Measurements from ENCODE around the gene LYSMD1.

LYSMD1 gene

GRCh38 chr1:151130987-151131586 lies 34.6 kb downstream of the LYSMD1 start:
- Histone ChIP-seq H3K36me3 (replicated peaks in 1 of 2; ENCODE audit: control insufficient read depth in 2 of 2, insufficient read depth in 2 of 2, low read length in 2 of 2) (peaks cover 18 to 41% of the 10 kb centered on the region in 2 donors), H3K79me1 (ENCODE audit: low read depth, low read length) (no peaks in the 10 kb centered on the region), H3K4me2 (ENCODE audit: insufficient read depth, low read length, poor library complexity, severe bottlenecking) (peak overlapping the region; percentile 86), H2BK15ac (ENCODE audit: low read length) (no peak overlapping the region), H3K18ac (ENCODE audit: low read length) (peak overlapping the region; percentile 82), H3K9me3 (replicated peaks in 1 of 2; ENCODE audit: control insufficient read depth in 2 of 2, insufficient read depth in 1 of 2, low read depth in 1 of 2, low read length in 2 of 2) (no peaks in the 10 kb centered on the region), H3K14ac (ENCODE audit: low read length) (no peak overlapping the region), H3K23ac (ENCODE audit: low read depth, low read length, poor library complexity) (peak overlapping the region; percentile 35), H3K9ac (ENCODE audit: low read depth, low read length, poor library complexity) (no peak overlapping the region), H3K27me3 (ENCODE audit: control insufficient read depth in 3 of 3, insufficient read depth in 3 of 3, low read depth in 1 of 3, low read length in 3 of 3) (peaks cover 0 to 27% (median 5%) of the 10 kb centered on the region in 3 experiments), H4K8ac (ENCODE audit: low read depth, low read length) (no peak overlapping the region), H2BK12ac (ENCODE audit: low read length) (no peak overlapping the region), H2BK5ac (ENCODE audit: low read length) (no peak overlapping the region), H3K4me3 (ENCODE audit: low read length in 2 of 2) (peak overlapping the region in 1 of 2 donors; percentile 70), H3K27ac (replicated peaks; ENCODE audit: low read length) (no peak overlapping the region), H2AFZ (ENCODE audit: low read length) (no peak overlapping the region), H2AK5ac (ENCODE audit: low read depth, low read length) (no peak overlapping the region), H4K91ac (ENCODE audit: low read depth, low read length, poor library complexity) (no peak overlapping the region), H2BK120ac (ENCODE audit: low read depth, low read length) (no peak overlapping the region), H3K4me1 (ENCODE audit: control insufficient read depth in 2 of 2, insufficient read depth in 1 of 2, low read depth in 1 of 2, low read length in 2 of 2) (peaks cover 0 to 8% of the 10 kb centered on the region in 2 donors), H3K4ac (ENCODE audit: low read length) (no peak overlapping the region)
- peak; percentile 85 for DNase-seq (ENCODE audit: low spot score)
- no CpG with 5 or more reads among the region's 45 CpGs for WGBS, 2 donors (ENCODE audit: extremely low coverage in 2 of 2, insufficient read length in 2 of 2, insufficient replicate concordance in 1 of 2)

DNA sequence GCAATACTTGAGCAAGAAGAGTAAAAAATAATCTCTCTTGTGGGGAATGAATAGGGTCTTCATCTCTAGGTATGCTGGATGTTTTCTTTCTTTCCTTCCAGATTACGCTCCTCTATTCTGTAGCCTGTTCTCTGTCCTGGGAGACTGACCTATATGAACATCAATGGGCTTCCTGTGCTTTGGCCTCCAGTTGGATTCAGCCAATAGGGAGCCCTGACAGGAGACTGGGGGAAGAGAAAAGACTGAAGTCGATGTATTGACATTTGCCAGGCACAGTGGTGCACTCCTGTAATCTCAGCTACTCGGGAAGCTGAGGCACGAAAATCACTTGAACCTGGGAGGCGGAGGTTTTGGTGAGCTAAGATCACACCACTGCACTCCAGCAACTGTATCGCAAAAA lies 36.9 kb downstream of the LYSMD1 start:
- Histone ChIP-seq H3K27me3 (ENCODE audit: control insufficient read depth in 3 of 3, insufficient read depth in 3 of 3, low read depth in 1 of 3, low read length in 3 of 3) (peaks cover 0 to 22% (median 5%) of the 10 kb centered on the region in 3 experiments), H3K4me1 (ENCODE audit: control insufficient read depth in 2 of 2, insufficient read depth in 1 of 2, low read depth in 1 of 2, low read length in 2 of 2) (peaks cover 7 to 8% of the 10 kb centered on the region in 2 donors), H3K23ac (ENCODE audit: low read depth, low read length, poor library complexity) (no peak overlapping the region), H3K4me3 (ENCODE audit: low read length in 2 of 2) (no peak overlapping the region), H2AK5ac (ENCODE audit: low read depth, low read length) (no peak overlapping the region), H2BK120ac (ENCODE audit: low read depth, low read length) (no peak overlapping the region), H2BK15ac (ENCODE audit: low read length) (no peak overlapping the region), H2BK12ac (ENCODE audit: low read length) (no peak overlapping the region), H4K8ac (ENCODE audit: low read depth, low read length) (no peak overlapping the region), H3K18ac (ENCODE audit: low read length) (no peak overlapping the region), H2AFZ (ENCODE audit: low read length) (no peak overlapping the region), H3K4ac (ENCODE audit: low read length) (no peak overlapping the region), H3K36me3 (replicated peaks in 1 of 2; ENCODE audit: control insufficient read depth in 2 of 2, insufficient read depth in 2 of 2, low read length in 2 of 2) (peaks cover 2 to 18% of the 10 kb centered on the region in 2 donors), H4K91ac (ENCODE audit: low read depth, low read length, poor library complexity) (no peak overlapping the region), H3K27ac (replicated peaks; ENCODE audit: low read length) (no peak overlapping the region), H3K14ac (ENCODE audit: low read length) (no peak overlapping the region), H2BK5ac (ENCODE audit: low read length) (no peak overlapping the region), H3K9me3 (replicated peaks in 1 of 2; ENCODE audit: control insufficient read depth in 2 of 2, insufficient read depth in 1 of 2, low read depth in 1 of 2, low read length in 2 of 2) (no peaks in the 10 kb centered on the region), H3K4me2 (ENCODE audit: insufficient read depth, low read length, poor library complexity, severe bottlenecking) (no peak overlapping the region), H3K9ac (ENCODE audit: low read depth, low read length, poor library complexity) (no peak overlapping the region), H3K79me1 (ENCODE audit: low read depth, low read length) (no peaks in the 10 kb centered on the region)
- DNase-seq (ENCODE audit: low spot score): no peak
- WGBS, 2 donors (ENCODE audit: extremely low coverage in 2 of 2, insufficient read length in 2 of 2, insufficient replicate concordance in 1 of 2): no CpG with 5 or more reads among the region's 6 CpGs

GRCh38 chr1:151124763-151125403 lies 40.8 kb downstream of the LYSMD1 start:
- no peak overlapping the region for H3K27ac ChIP-seq (replicated peaks; ENCODE audit: low read length)
- H3K14ac ChIP-seq (ENCODE audit: low read length): no peak overlapping the region
- no peak overlapping the region for H3K23ac ChIP-seq (ENCODE audit: low read depth, low read length, poor library complexity)
- no peak overlapping the region for H3K4ac ChIP-seq (ENCODE audit: low read length)
- H2BK15ac ChIP-seq (ENCODE audit: low read length): no peak overlapping the region
- H2AK5ac ChIP-seq (ENCODE audit: low read depth, low read length): no peak overlapping the region
- no peaks in the 10 kb centered on the region for H3K9me3 ChIP-seq (replicated peaks in 1 of 2; ENCODE audit: control insufficient read depth in 2 of 2, insufficient read depth in 1 of 2, low read depth in 1 of 2, low read length in 2 of 2)
- H2BK12ac ChIP-seq (ENCODE audit: low read length): no peak overlapping the region
- no peaks in the 10 kb centered on the region for H3K36me3 ChIP-seq (replicated peaks in 1 of 2; ENCODE audit: control insufficient read depth in 2 of 2, insufficient read depth in 2 of 2, low read length in 2 of 2)
- H2BK5ac ChIP-seq (ENCODE audit: low read length): no peak overlapping the region
- no peaks in the 10 kb centered on the region for H3K27me3 ChIP-seq (ENCODE audit: control insufficient read depth in 3 of 3, insufficient read depth in 3 of 3, low read depth in 1 of 3, low read length in 3 of 3)
- no peak overlapping the region for H4K8ac ChIP-seq (ENCODE audit: low read depth, low read length)
- no peak overlapping the region for H3K4me2 ChIP-seq (ENCODE audit: insufficient read depth, low read length, poor library complexity, severe bottlenecking)
- no CpG with 5 or more reads among the region's 5 CpGs for WGBS, 2 donors (ENCODE audit: extremely low coverage in 2 of 2, insufficient read length in 2 of 2, insufficient replicate concordance in 1 of 2)
- no peak for DNase-seq (ENCODE audit: low spot score)
- no peaks in the 10 kb centered on the region for H3K79me1 ChIP-seq (ENCODE audit: low read depth, low read length)
- H3K9ac ChIP-seq (ENCODE audit: low read depth, low read length, poor library complexity): no peak overlapping the region
- H4K91ac ChIP-seq (ENCODE audit: low read depth, low read length, poor library complexity): no peak overlapping the region
- peak overlapping the region; percentile 10 for H2AFZ ChIP-seq (ENCODE audit: low read length)
- no peak overlapping the region for H3K4me3 ChIP-seq (ENCODE audit: low read length in 2 of 2)
- no peak overlapping the region for H2BK120ac ChIP-seq (ENCODE audit: low read depth, low read length)
- no peak overlapping the region for H3K18ac ChIP-seq (ENCODE audit: low read length)
- H3K4me1 ChIP-seq (ENCODE audit: control insufficient read depth in 2 of 2, insufficient read depth in 1 of 2, low read depth in 1 of 2, low read length in 2 of 2): peaks cover 0 to 7% of the 10 kb centered on the region in 2 donors

- H3K9ac ChIP-seq (ENCODE audit: low read depth, low read length, poor library complexity): no peak overlapping the region
- no peak overlapping the region for H3K4ac ChIP-seq (ENCODE audit: low read length)
- H3K36me3 ChIP-seq (replicated peaks in 1 of 2; ENCODE audit: control insufficient read depth in 2 of 2, insufficient read depth in 2 of 2, low read length in 2 of 2): no peaks in the 10 kb centered on the region
- H4K8ac ChIP-seq (ENCODE audit: low read depth, low read length): no peak overlapping the region
- H3K79me1 ChIP-seq (ENCODE audit: low read depth, low read length): no peaks in the 10 kb centered on the region
- no peak overlapping the region for H3K14ac ChIP-seq (ENCODE audit: low read length)
- DNase-seq (ENCODE audit: low spot score): no peak
- H2BK12ac ChIP-seq (ENCODE audit: low read length): no peak overlapping the region
- H2AFZ ChIP-seq (ENCODE audit: low read length): no peak overlapping the region
- H3K4me1 ChIP-seq (ENCODE audit: control insufficient read depth in 2 of 2, insufficient read depth in 1 of 2, low read depth in 1 of 2, low read length in 2 of 2): peaks cover 0 to 2% of the 10 kb centered on the region in 2 donors
- H3K23ac ChIP-seq (ENCODE audit: low read depth, low read length, poor library complexity): no peak overlapping the region
- no peak overlapping the region for H4K91ac ChIP-seq (ENCODE audit: low read depth, low read length, poor library complexity)
- no peak overlapping the region for H2BK15ac ChIP-seq (ENCODE audit: low read length)
- no peak overlapping the region for H3K27ac ChIP-seq (replicated peaks; ENCODE audit: low read length)
- H2BK120ac ChIP-seq (ENCODE audit: low read depth, low read length): no peak overlapping the region
- no CpG with 5 or more reads among the region's 5 CpGs for WGBS, 2 donors (ENCODE audit: extremely low coverage in 2 of 2, insufficient read length in 2 of 2, insufficient replicate concordance in 1 of 2)
- no peaks in the 10 kb centered on the region for H3K9me3 ChIP-seq (replicated peaks in 1 of 2; ENCODE audit: control insufficient read depth in 2 of 2, insufficient read depth in 1 of 2, low read depth in 1 of 2, low read length in 2 of 2)
- no peak overlapping the region for H2AK5ac ChIP-seq (ENCODE audit: low read depth, low read length)
- no peak overlapping the region for H3K4me3 ChIP-seq (ENCODE audit: low read length in 2 of 2)
- H2BK5ac ChIP-seq (ENCODE audit: low read length): no peak overlapping the region
- no peak overlapping the region for H3K18ac ChIP-seq (ENCODE audit: low read length)
- no peaks in the 10 kb centered on the region for H3K27me3 ChIP-seq (ENCODE audit: control insufficient read depth in 3 of 3, insufficient read depth in 3 of 3, low read depth in 1 of 3, low read length in 3 of 3)
- no peak overlapping the region for H3K4me2 ChIP-seq (ENCODE audit: insufficient read depth, low read length, poor library complexity, severe bottlenecking)
Observed at GRCh38 chr1:151113877-151114276, 51.8 kb downstream of the LYSMD1 start.

All from neuronal stem cell (in vitro differentiated cells).